Breast epithelium (tissue), 3 donors: Measurements from ENCODE around the gene NAMPT.

Experiments used
- CTCF ChIP-seq, 3 donors: fragments of 450-650 bp; IDR thresholded peaks; one replicate each; pipeline ENCODE4 v1.5.1; 2016 to 2017; ENCODE audit warnings: antibody characterized with exemption in 3 of 3, mild to moderate bottlenecking in 3 of 3, moderate library complexity in 3 of 3
- POLR2A ChIP-seq: fragments of 450-650 bp; IDR thresholded peaks from one replicate; pipeline ENCODE4 v1.6.1; 2016; ENCODE audit warnings: antibody characterized with exemption, mild to moderate bottlenecking, moderate library complexity
- POLR2AphosphoS5 ChIP-seq, 3 donors: sonication (generic); formaldehyde crosslinking; IDR thresholded peaks; one replicate each; pipeline ENCODE4 v1.6.1; 2017; ENCODE audit warnings: antibody characterized with exemption in 3 of 3

- no peak for TF ChIP-seq POLR2A
- no peak for TF ChIP-seq POLR2AphosphoS5 (IDR thresholded peaks at IDR 0.05)
- no peak for TF ChIP-seq CTCF (IDR thresholded peaks at IDR 0.05)
Measured at GRCh38 chr7:106283501-106283830, 1.3 kb downstream of the NAMPT start.
